ENCODE data around the gene PIGO.

PIGO gene

GRCh38 chr9:35105571-35106342 lies 9.4 kb upstream of the PIGO start:
- DNase-seq: no peak

- DNase-seq: no peak
These were observed 8.7 kb upstream of the PIGO start for GRCh38 chr9:35105126-35105525.

DNA sequence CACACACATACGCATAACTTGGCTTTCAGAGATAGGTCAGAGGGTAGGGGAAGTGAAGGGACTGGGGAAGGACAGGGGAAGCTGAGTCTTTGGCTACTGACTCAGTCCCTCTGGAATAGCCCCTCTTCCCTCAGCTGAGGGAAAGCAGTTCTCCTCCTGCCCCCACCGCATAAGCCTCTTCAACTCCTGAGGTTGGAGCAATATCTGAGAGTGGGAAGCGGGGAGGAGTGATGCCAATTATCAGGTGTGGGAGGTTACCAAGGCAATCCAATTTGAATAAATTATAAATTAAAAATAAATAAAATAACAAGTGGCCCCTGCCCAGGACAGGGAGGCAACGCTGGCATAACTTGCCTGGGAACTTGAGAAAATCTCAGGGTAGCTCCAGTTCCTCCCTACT lies 8.2 kb upstream of the PIGO start:
- no peak for DNase-seq

DNA sequence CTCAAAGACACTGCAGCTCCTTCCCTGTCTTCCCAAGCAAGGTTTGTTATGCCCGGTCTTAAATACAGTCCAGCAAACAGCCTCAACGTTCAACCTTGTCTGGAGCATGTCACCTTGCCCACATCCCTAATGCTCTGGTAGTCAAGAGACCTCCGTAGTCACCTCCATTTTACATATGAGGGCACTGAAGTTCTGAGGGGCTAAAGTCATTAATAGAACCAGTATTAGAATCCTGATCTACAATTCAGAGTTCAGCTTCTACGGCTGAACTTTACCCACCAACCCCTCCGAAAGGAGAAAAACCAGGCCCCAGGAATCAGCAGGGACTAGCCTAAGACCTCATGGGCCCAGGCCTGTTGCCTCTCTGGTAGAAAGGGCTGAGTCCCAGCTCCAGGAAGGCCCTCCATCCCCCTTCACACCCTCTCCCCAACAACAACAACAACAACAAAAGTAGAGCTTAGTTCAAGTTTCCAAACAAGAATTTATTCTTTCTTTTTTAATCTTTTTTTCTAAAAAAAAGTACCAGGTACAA lies 7.3 kb upstream of the PIGO start:
- no peak for DNase-seq

- DNase-seq: peak; percentile 88
These were observed 6.6 kb upstream of the PIGO start, which contains the start of gene STOML2 for GRCh38 chr9:35102769-35103659. Gene STOML2, minus strand, starts transcription at chr9:35103131. Its CDS starts 37 bp downstream, at chr9:35103094.

GRCh38 chr9:35102465-35102768 lies 6.0 kb upstream of the PIGO start:
- no peak for DNase-seq

DNA sequence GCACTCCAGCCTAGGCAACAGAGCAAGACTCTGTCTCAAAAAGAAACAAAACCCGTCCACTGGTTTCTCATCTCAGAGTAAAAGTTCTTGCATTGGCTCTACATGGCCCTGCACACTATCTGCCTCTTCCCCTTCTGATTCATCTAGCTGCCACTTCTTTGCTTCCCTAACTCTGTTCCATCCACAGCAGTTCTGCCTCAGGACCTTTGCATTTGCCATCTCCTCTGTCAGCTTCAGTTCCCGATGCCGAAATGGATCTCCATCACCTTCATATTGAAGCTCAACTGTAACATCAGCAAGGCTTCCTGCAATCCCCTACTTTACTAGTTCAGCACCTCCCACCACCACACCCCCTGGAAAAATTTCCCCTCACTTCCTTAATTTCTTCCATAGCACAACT lies 1.2 kb upstream of the PIGO start:
- DNase-seq: no peak

- no peak for DNase-seq
These were observed 4.9 kb downstream of the PIGO start for GRCh38 chr9:35091536-35091935.

DNA sequence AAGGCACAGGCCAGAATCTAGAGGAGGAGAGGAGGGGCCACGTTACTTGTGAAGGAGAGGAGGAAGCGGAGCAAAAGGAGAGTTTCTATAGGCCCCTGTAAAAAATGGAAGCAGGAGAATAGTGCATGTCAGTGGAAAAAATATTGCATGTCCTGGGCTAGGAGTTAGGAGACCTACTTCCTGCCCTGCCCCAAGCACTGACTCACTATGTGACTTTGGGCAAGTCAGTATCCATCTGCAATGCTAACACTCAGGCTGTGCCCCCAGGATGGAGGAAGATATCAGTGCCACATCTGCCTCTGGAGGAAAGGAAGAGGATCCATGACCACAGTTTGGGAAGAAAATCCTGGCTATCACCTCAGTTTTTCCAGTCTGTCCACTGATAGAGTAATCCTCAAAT lies 7.0 kb downstream of the PIGO start:
- no peak for DNase-seq

DNA sequence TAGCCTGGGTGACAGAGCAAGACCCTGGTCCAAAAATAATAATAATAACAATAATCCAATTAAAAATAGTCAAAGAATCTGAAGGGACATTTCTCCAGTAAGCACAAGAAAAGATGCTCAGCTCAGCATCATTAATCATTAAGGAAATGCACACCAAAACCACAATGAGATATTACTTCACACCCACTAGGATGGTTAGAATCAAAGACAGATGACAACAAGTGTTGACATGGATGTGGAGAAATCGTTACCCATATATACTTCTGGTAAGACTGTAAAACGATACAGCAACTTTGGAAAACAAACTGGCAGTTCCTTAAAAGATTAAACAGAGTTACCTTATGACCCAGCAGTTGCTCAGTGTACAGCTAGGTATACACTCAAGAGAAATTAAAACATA lies 11.3 kb downstream of the PIGO start:
- DNase-seq: no peak

DNA sequence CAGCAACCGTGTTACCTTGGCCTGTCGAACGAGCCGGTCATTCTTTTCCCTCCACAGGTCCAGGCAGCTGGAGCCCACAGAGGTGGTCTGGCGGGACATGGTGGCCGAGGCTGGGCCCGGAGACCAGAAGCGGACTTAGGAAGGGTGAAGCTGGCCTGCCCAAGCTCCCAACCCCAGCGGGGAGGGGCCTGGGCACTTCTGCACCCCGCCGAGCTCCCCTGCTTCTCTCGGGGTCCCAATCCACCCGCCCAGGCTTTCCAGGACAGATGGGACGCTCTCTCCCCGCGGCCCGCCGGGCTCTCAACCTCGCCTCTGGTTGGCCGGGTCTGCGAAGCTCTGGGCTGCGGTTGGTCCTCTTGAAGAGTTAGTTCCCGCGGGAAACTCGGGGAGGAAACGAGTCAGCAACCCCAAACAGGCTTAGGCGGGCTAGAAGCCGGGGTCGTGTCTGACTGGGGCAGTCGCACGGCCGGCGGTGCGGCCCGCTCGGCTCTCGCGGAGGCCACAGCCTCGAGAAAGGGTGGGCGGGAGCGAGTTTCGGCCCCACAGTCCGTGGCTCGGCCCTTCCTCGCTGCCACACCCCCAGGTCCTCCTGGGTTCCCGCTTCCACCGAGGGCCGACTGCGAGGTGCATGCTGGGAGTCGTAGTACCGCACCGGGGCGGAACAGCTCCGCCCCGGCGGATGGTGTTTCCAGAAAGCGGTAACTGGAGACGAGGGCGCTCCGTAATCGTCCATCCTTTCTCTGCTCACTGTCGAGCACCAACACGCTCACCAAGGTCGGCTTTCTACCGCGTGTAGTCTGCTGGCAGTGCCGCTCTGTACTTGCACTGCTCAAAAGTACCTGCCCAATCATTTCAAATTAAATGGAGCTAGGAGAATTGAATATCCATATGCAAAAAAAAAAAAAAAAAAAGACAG lies 16.7 kb downstream of the PIGO start, which contains the start of gene FANCG:
Gene FANCG, minus strand, starts transcription at position 517 of the 916 bp plus-strand sequence. Its CDS starts 418 bp downstream, at position 99.
- peak; percentile 70 for DNase-seq

DNA sequence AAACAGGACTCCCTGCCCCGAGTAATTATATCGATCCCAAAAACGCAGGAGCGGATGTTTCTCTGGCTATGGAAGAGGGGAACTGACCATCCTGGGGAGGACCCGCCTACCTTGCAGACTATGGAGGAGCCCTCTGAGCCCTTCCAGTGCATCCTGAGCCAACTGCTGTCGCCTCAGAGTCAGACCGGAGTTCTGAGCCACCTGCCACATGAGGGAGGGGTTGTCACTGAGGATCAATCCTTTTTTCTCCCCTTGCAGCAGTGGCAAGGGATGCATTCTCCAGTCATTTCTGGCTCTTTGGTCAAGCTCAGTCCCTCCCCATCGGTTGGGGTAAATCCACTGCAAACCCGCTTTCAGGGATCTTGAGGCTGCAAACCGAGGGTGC lies 17.4 kb downstream of the PIGO start:
- no peak for DNase-seq

GRCh38 chr9:35078066-35078465 lies 18.3 kb downstream of the PIGO start:
- DNase-seq: no peak

GRCh38 chr9:35076848-35077247 lies 19.5 kb downstream of the PIGO start:
- DNase-seq: no peak

DNA sequence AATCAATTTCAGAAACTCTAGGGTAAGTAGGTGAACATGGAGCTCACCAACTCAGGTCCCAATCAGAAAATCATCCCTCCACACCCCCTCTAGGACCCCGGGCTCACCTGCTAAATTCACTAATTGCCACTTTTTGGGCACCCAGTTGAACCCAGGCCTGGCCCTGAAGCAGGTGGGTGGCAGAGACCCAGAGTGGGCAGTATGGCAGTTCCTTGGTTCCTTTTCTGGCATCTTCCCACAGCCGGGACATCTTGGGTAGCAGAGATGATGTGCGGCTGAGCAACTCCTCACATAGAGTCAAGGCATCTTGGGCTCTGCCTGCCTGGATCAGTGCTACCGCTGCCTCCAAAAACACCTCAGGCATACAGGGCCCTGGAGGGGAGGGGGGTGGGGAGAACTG lies 21.0 kb downstream of the PIGO start:
- DNase-seq: no peak

DNA sequence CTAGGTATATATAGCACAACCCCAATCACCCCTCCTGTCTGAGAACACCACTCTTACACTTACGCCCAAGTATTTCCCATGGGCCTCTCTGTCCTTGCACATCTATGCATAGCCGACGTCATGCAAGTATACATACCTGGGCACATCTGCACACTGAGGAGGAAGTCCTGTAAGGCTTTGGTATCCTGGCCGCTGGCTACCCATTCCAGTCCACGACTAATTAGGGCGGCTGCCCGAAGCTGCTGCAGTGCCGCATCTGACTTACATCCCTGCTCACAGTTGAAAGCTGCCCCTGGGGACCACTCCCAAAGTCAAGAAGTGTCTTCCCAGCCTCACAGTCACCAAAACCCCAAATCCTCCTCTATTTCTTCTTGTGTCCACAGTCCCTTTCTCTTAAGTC lies 21.6 kb downstream of the PIGO start:
- no peak for DNase-seq

DNA sequence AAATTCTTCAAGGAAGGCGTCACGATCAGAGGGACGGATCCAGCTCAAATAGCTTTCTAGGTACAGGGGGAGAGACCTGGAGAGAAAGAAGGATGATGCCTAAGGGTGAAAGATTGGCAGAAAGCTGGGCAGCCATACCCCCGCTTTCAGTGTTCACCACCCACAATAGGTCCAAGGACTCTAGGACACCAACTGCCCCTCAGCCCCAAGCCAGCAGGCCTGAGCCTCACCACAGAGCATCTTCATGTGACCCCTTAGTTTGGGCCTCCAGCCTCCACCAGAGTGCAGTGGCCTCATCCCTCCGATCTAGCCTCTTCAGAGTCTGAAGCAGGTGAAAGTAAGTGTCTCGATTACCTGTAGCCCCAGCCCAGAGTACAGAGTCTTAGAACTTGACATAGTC lies 22.2 kb downstream of the PIGO start:
- DNase-seq: no peak

GRCh38 chr9:35073279-35073612 lies 23.1 kb downstream of the PIGO start:
- DNase-seq: no peak

DNA sequence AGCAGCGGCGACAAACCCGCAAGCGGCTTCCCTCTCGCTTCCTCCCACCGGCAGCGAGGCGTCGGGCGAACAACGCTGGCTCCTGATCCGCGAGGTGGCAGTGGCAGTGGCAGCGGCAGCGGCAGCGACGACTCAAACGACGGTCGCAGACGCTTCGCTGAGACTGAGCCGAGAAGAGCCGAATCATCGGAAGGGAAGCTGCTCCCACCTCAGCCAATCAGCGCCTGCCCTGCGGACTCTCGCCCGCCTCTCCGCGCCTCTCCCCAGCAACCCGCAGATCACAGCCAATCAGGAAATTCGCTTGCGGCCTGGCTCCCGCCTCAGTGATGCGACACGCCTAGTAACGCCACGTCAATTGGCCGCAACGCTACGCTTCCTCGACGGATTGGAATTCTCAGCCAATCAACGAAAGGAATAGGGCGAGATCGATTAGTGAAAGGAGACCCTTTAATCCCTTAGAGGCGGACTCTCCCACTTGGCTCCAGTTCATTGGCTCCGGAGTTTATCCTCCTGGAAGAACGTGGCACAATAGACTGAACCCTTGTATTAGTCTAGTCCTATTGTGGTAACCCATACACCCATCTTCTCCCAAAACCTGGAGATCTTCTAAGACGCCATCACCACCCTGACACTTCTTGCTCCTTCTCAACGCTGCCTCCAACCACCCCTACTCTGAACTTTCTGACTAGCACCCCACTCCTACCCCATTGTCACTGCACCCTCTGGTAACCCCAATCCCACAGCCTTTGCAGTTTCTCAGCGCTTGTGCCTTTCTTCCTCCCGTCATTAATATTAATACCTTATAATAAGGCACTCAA lies 23.7 kb downstream of the PIGO start, which contains the start of gene VCP:
Gene VCP, minus strand, starts transcription at position 165 of the 818 bp plus-strand sequence. CDS start 272 bp downstream, outside the sequence.
- DNase-seq: peak; percentile 96

DNA sequence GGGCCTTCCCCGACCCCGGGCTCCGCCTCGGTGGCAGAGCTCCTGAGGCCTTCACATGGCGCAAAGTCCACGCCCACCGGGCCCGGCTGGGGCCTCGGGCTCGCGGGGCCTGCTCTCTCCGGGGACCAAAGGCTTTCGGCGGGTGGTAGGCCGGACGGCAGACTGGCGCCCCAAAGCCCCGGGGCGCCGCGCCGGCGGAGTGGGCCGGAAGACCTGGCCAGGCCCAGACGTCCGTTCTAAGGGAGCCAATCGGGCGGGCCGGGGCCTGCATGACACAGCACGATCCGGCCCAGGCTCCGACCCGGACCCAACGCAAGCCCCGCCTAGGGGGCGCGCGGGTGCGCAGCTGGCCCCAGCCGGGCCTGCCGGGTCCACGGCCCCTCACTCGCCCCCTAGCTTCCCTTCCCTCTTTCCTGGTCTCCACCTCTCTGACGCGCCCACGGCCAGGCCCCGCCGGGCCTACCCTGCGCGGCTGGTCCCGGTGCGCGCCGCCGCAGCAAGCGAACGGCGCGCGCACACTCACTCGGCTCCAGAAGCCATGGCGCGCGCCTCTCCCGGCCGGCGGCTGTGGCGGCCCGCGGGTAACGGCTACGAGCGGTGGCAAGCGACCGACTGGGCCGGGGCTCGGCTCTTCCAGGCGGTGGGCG lies 24.5 kb downstream of the PIGO start:
- DNase-seq: peak; percentile 58
